Measurements from ENCODE around the gene TM7SF3.

DNA sequence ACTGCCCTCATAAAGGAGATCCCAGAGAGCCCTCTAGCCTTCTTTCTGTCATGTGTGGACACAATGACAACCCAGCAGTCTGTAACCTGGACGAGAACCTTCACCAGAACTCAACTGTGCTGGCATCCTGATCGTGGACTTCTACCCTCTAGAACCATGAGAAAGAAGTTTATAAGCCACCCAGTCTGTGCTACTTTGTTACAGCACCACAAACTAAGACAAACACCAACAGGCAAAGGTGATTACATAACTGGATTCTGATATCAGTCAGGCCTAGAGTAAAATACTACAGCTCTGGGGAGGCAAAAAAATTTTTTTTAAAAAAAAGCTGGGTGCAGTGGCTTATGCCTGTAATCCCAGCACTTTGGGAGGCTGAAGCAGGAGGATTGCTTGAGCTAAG, 18.5 kb downstream of the TM7SF3 start:
- TF ChIP-seq EZH2 (IDR thresholded peaks at IDR 0.05; ENCODE audit: borderline replicate concordance, low read depth, low read length, severe bottlenecking) (no peak), FOS (IDR thresholded peaks at IDR 0.05; ENCODE audit: borderline replicate concordance, insufficient read depth, low read length) (no peak)
- TF ChIP-seq, protein P1, sequence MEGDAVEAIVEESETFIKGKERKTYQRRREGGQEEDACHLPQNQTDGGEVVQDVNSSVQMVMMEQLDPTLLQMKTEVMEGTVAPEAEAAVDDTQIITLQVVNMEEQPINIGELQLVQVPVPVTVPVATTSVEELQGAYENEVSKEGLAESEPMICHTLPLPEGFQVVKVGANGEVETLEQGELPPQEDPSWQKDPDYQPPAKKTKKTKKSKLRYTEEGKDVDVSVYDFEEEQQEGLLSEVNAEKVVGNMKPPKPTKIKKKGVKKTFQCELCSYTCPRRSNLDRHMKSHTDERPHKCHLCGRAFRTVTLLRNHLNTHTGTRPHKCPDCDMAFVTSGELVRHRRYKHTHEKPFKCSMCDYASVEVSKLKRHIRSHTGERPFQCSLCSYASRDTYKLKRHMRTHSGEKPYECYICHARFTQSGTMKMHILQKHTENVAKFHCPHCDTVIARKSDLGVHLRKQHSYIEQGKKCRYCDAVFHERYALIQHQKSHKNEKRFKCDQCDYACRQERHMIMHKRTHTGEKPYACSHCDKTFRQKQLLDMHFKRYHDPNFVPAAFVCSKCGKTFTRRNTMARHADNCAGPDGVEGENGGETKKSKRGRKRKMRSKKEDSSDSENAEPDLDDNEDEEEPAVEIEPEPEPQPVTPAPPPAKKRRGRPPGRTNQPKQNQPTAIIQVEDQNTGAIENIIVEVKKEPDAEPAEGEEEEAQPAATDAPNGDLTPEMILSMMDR (IDR thresholded peaks at IDR 0.05; ENCODE audit: extremely low read depth in 1 of 2, insufficient read depth in 1 of 2, low read depth in 1 of 2, low read length in 2 of 2): no peak

All from endothelial cell of umbilical vein (primary cell).